Measurements from ENCODE around the gene TOMM70. TPM values are rescaled to one million over a fixed set of nuclear protein-coding genes. Genes with fewer than 3 reads are reported as not detected.
A peak's percentile ranks its signal among the peaks of the same experiment; 100 is the strongest.

Gene TOMM70
- total and polyA plus RNA-seq, 2 of the 13 experiments (the other 11 are each of a cell fraction or from before 2014, with no cell fraction given) = 27.0 to 77.2 TPM

DNA sequence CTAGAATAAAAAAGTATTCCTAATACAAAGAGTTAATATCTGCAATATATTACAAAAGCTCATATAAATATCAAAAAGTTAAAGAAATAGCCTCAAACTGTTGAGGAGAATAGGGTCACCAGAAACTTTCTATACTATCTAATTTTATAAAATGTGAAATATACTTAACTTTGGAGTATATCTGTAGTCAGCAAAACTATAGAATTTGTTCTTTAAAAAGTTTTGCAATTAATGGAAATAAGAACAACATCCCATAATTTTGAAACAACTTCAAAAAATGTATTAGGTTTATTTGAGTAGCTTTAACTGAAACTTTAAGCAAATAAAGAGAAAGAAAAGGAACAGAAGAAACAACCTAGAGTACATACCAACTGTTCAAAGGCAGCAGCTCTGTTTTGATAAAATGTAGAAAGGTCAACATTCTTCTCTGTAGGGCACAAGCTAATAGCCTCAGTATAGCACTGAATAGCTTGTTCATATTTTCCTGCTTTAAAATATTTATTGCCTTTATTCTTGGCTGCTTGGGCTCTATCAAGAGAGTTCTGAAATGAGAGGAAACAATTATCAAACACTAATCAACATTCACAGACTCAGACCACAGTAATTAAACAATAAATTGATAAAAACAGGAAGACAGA, 14.3 kb downstream of the TOMM70 start (continued):
- TF ChIP-seq ZNF570 (CRISPR knock-in tag; IDR thresholded peaks at IDR 0.05; ENCODE audit: borderline replicate concordance) = no peak
- peak in 1 of 2 experiments; percentile 73; a peak in 2 of 4 replicates for TF ChIP-seq MAFK (conservative IDR thresholded peaks at IDR 0.05 in 1 of 2, IDR thresholded peaks at IDR 0.05 in 1 of 2; ENCODE audit: low read length in 2 of 2)
- TF ChIP-seq CC2D1A (CRISPR knock-in tag; IDR thresholded peaks at IDR 0.05) = no peak
- peak; percentile 49; the same call in 1 of the 2 replicates for TF ChIP-seq DPF2 (CRISPR knock-in tag; IDR thresholded peaks at IDR 0.05; ENCODE audit: borderline replicate concordance, low read depth)
- TF ChIP-seq ASH2L (IDR thresholded peaks at IDR 0.05; ENCODE audit: insufficient read length, low read depth, low read length) = peak; percentile 52
- TF ChIP-seq TARDBP (CRISPR knock-in tag; IDR thresholded peaks at IDR 0.05) = 0 out of 2 replicates have a peak, but pooled peaks have one; percentile 39
- TF ChIP-seq NFE2L2 (IDR thresholded peaks at IDR 0.05; ENCODE audit: low read length) = no peak
- TF ChIP-seq EP300 (IDR thresholded peaks at IDR 0.05; ENCODE audit: low read depth in 2 of 2, low read length in 2 of 2) = peak in 1 of 2 experiments; percentile 67; a peak in 2 of 4 replicates
- TF ChIP-seq EP300 (CRISPR knock-in tag; IDR thresholded peaks at IDR 0.05; ENCODE audit: borderline replicate concordance) = no peak
- TF ChIP-seq, protein P1, sequence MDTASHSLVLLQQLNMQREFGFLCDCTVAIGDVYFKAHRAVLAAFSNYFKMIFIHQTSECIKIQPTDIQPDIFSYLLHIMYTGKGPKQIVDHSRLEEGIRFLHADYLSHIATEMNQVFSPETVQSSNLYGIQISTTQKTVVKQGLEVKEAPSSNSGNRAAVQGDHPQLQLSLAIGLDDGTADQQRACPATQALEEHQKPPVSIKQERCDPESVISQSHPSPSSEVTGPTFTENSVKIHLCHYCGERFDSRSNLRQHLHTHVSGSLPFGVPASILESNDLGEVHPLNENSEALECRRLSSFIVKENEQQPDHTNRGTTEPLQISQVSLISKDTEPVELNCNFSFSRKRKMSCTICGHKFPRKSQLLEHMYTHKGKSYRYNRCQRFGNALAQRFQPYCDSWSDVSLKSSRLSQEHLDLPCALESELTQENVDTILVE (CRISPR knock-in tag; IDR thresholded peaks at IDR 0.05) = peak; percentile 48; the same call in 1 of the 2 replicates
- TF ChIP-seq TCF7 (IDR thresholded peaks at IDR 0.05; ENCODE audit: low read depth) = peak; percentile 73
- TF ChIP-seq HHEX (CRISPR knock-in tag; IDR thresholded peaks at IDR 0.05) = peak; percentile 70
- no peak for TF ChIP-seq ZNF3 (CRISPR knock-in tag; IDR thresholded peaks at IDR 0.05)
- TF ChIP-seq, protein P2, sequence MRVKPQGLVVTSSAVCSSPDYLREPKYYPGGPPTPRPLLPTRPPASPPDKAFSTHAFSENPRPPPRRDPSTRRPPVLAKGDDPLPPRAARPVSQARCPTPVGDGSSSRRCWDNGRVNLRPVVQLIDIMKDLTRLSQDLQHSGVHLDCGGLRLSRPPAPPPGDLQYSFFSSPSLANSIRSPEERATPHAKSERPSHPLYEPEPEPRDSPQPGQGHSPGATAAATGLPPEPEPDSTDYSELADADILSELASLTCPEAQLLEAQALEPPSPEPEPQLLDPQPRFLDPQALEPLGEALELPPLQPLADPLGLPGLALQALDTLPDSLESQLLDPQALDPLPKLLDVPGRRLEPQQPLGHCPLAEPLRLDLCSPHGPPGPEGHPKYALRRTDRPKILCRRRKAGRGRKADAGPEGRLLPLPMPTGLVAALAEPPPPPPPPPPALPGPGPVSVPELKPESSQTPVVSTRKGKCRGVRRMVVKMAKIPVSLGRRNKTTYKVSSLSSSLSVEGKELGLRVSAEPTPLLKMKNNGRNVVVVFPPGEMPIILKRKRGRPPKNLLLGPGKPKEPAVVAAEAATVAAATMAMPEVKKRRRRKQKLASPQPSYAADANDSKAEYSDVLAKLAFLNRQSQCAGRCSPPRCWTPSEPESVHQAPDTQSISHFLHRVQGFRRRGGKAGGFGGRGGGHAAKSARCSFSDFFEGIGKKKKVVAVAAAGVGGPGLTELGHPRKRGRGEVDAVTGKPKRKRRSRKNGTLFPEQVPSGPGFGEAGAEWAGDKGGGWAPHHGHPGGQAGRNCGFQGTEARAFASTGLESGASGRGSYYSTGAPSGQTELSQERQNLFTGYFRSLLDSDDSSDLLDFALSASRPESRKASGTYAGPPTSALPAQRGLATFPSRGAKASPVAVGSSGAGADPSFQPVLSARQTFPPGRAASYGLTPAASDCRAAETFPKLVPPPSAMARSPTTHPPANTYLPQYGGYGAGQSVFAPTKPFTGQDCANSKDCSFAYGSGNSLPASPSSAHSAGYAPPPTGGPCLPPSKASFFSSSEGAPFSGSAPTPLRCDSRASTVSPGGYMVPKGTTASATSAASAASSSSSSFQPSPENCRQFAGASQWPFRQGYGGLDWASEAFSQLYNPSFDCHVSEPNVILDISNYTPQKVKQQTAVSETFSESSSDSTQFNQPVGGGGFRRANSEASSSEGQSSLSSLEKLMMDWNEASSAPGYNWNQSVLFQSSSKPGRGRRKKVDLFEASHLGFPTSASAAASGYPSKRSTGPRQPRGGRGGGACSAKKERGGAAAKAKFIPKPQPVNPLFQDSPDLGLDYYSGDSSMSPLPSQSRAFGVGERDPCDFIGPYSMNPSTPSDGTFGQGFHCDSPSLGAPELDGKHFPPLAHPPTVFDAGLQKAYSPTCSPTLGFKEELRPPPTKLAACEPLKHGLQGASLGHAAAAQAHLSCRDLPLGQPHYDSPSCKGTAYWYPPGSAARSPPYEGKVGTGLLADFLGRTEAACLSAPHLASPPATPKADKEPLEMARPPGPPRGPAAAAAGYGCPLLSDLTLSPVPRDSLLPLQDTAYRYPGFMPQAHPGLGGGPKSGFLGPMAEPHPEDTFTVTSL (CRISPR knock-in tag; IDR thresholded peaks at IDR 0.05; ENCODE audit: borderline replicate concordance) = peak; percentile 67; the same call in 1 of the 2 replicates
- TF ChIP-seq DR1 (CRISPR knock-in tag; IDR thresholded peaks at IDR 0.05) = no peak
- TF ChIP-seq, protein P3, sequence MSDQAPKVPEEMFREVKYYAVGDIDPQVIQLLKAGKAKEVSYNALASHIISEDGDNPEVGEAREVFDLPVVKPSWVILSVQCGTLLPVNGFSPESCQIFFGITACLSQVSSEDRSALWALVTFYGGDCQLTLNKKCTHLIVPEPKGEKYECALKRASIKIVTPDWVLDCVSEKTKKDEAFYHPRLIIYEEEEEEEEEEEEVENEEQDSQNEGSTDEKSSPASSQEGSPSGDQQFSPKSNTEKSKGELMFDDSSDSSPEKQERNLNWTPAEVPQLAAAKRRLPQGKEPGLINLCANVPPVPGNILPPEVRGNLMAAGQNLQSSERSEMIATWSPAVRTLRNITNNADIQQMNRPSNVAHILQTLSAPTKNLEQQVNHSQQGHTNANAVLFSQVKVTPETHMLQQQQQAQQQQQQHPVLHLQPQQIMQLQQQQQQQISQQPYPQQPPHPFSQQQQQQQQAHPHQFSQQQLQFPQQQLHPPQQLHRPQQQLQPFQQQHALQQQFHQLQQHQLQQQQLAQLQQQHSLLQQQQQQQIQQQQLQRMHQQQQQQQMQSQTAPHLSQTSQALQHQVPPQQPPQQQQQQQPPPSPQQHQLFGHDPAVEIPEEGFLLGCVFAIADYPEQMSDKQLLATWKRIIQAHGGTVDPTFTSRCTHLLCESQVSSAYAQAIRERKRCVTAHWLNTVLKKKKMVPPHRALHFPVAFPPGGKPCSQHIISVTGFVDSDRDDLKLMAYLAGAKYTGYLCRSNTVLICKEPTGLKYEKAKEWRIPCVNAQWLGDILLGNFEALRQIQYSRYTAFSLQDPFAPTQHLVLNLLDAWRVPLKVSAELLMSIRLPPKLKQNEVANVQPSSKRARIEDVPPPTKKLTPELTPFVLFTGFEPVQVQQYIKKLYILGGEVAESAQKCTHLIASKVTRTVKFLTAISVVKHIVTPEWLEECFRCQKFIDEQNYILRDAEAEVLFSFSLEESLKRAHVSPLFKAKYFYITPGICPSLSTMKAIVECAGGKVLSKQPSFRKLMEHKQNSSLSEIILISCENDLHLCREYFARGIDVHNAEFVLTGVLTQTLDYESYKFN (CRISPR knock-in tag; conservative IDR thresholded peaks at IDR 0.05) = peak; percentile 85
- no peak for TF ChIP-seq NAIF1 (CRISPR knock-in tag; IDR thresholded peaks at IDR 0.05; ENCODE audit: borderline replicate concordance)
- 0 out of 2 replicates have a peak, but pooled peaks have one; percentile 58 for TF ChIP-seq ZKSCAN8 (CRISPR knock-in tag; IDR thresholded peaks at IDR 0.05; ENCODE audit: borderline replicate concordance)
- TF ChIP-seq HNF4A (CRISPR knock-in tag; IDR thresholded peaks at IDR 0.05) = peak; percentile 37
- TF ChIP-seq ZNF256 (CRISPR knock-in tag; conservative IDR thresholded peaks at IDR 0.05) = no peak
